A549 (cell line): Measurements from ENCODE around the gene NUAK1. TPM values are rescaled to one million over a fixed set of nuclear protein-coding genes. Genes with fewer than 3 reads are reported as not detected.
A peak's percentile ranks its signal among the peaks of the same experiment; 100 is the strongest.

Source experiments
- ATAC-seq, 2 experiments: fragments of 200-7000 bp in 1 of 2; fragments of >200 bp in 1 of 2; cut with Nextera tagmentation in 1 of 2; cut with Tn5 transposase in 1 of 2; 3 replicates each; pipeline versions ENCODE4 v1.8.0 to v1.9.1; 2018 to 2020; ENCODE audit warnings: mild to moderate bottlenecking in 1 of 2, moderate library complexity in 1 of 2
- CTCF ChIA-PET: fragments of 300-600 bp; sonication (Branson Sonifier 250); formaldehyde crosslinking; extraction: SDS; loops from one replicate; lab custom pipeline; 2021; ENCODE audit warnings: antibody characterized with exemption, inconsistent platforms; lab: Yijun Ruan, JAX
- POLR2A ChIA-PET: fragments of 350-600 bp; formaldehyde crosslinking; extraction: SDS; loops from one replicate; lab custom pipeline; 2021; ENCODE audit warnings: antibody characterized with exemption, inconsistent platforms; lab: Yijun Ruan, JAX
- DNase-seq, 2 experiments: peaks; one replicate each; pipeline versions ENCODE4 v3.0.0 to v3.0.0-alpha.2; 2011 to 2016; ENCODE audit warnings: low read depth in 1 of 2, low spot score in 1 of 2
- FAIRE-seq: peaks from 2 replicates; lab custom pipeline; 2011; peaks lifted over from hg19 to GRCh38; lab: Jason Lieb, UNC
- H3K27ac ChIP-seq, 2 experiments: fragments of >200 bp; sonication (Bioruptor Twin); formaldehyde crosslinking; 3 replicates each; pipeline ENCODE4 v1.5.1; 2016 to 2017
- H3K4me1 ChIP-seq: fragments of >200 bp; sonication (Bioruptor Twin); formaldehyde crosslinking; 3 replicates; pipeline ENCODE4 v1.6.1; 2016
- H3K4me2 ChIP-seq: fragments of >200 bp; sonication (Bioruptor Twin); formaldehyde crosslinking; 3 replicates; pipeline ENCODE4 v1.6.1; 2016
- H3K4me3 ChIP-seq: fragments of >200 bp; sonication (Bioruptor Twin); formaldehyde crosslinking; 3 replicates; pipeline ENCODE4 v1.5.1; 2016
- H3K9me3 ChIP-seq: fragments of >200 bp; sonication (Bioruptor Twin); formaldehyde crosslinking; 3 replicates; pipeline ENCODE4 v1.6.1; 2016
- BHLHE40 ChIP-seq: IDR thresholded peaks from 2 replicates; pipeline ENCODE4 v1.6.1; 2012; ENCODE audit warnings: low read depth, low read length, inconsistent platforms
- CBX2 ChIP-seq: fragments of 200-600 bp; sonication (generic); IDR thresholded peaks from 2 replicates; pipeline ENCODE4 v1.6.1; 2016; ENCODE audit warnings: low read depth, mild to moderate bottlenecking, borderline replicate concordance
- CEBPB ChIP-seq, 2 experiments: fragments of >200 bp in 1 of 2; sonication (Bioruptor Twin) in 1 of 2; formaldehyde crosslinking in 1 of 2; IDR thresholded peaks; 2 replicates each; pipeline ENCODE4 v1.6.1; 2012 to 2016
- CHD2 ChIP-seq: fragments of 150-350 bp; IDR thresholded peaks from 2 replicates; pipeline ENCODE4 v1.6.1; 2014; ENCODE audit warnings: low read length; ENCODE audit not compliant: partially characterized antibody
- EHF ChIP-seq: fragments of 250-450 bp; sonication (Bioruptor Pico); IDR thresholded peaks from 2 replicates; pipeline ENCODE4 v1.5.0; 2020; ENCODE audit warnings: mild to moderate bottlenecking
- EHMT2 ChIP-seq: fragments of 200-600 bp; sonication (generic); IDR thresholded peaks from 2 replicates; pipeline ENCODE4 v1.6.1; 2016; ENCODE audit warnings: antibody characterized with exemption, low read depth, mild to moderate bottlenecking, moderate library complexity
- EP300 ChIP-seq, 2 experiments: fragments of >200 bp; sonication (Bioruptor Twin); formaldehyde crosslinking; IDR thresholded peaks; 2 replicates in 1 of 2; 3 replicates in 1 of 2; pipeline ENCODE4 v1.6.1; 2016 to 2017
- FOSL2 ChIP-seq, 2 experiments: fragments of 450-650 bp in 1 of 2; fragments of >200 bp in 1 of 2; sonication (Bioruptor Twin) in 1 of 2; formaldehyde crosslinking; IDR thresholded peaks; 2 replicates each; pipeline versions ENCODE4 v1.5.0 to v1.6.1; 2016 to 2020; ENCODE audit warnings: mild to moderate bottlenecking in 1 of 2, moderate library complexity in 1 of 2
- GATA3 ChIP-seq: IDR thresholded peaks from 2 replicates; pipeline ENCODE4 v1.6.1; 2012; ENCODE audit warnings: borderline replicate concordance
- HDAC2 ChIP-seq: fragments of 200-600 bp; sonication (generic); IDR thresholded peaks from 2 replicates; pipeline ENCODE4 v1.6.1; 2016
- HEYL ChIP-seq: fragments of 250-450 bp; sonication (Bioruptor Pico); IDR thresholded peaks from 2 replicates; pipeline ENCODE4 v1.8.0; 2021; ENCODE audit warnings: mild to moderate bottlenecking, moderate library complexity
- HOXA7 ChIP-seq: fragments of 250-450 bp; sonication (Bioruptor Pico); IDR thresholded peaks from 2 replicates; pipeline ENCODE4 v1.5.0; 2020; ENCODE audit warnings: mild to moderate bottlenecking, moderate library complexity
- HOXB13 ChIP-seq: fragments of 250-450 bp; sonication (Bioruptor Pico); IDR thresholded peaks from 2 replicates; pipeline ENCODE4 v1.5.0; 2020; ENCODE audit warnings: low read depth, mild to moderate bottlenecking, moderate library complexity
- JUN ChIP-seq, 2 experiments: fragments of >200 bp; sonication (Bioruptor Twin); formaldehyde crosslinking; IDR thresholded peaks; 2 replicates in 1 of 2; 3 replicates in 1 of 2; pipeline ENCODE4 v1.6.1; 2016 to 2017
- JUNB ChIP-seq: fragments of >200 bp; sonication (Bioruptor Twin); formaldehyde crosslinking; IDR thresholded peaks from 2 replicates; pipeline ENCODE4 v1.6.1; 2016
- MAFK ChIP-seq: fragments of 450-650 bp; IDR thresholded peaks from 2 replicates; pipeline ENCODE4 v1.6.1; 2014; ENCODE audit not compliant: partially characterized antibody
- MAX ChIP-seq: IDR thresholded peaks from 2 replicates; pipeline ENCODE4 v1.6.1; 2012
- MYC ChIP-seq: IDR thresholded peaks from 2 replicates; pipeline ENCODE4 v1.6.1; 2012; ENCODE audit warnings: mild to moderate bottlenecking, inconsistent platforms, low read length, improper control_type of control experiment, borderline replicate concordance
- PHF8 ChIP-seq: fragments of 200-600 bp; sonication (generic); IDR thresholded peaks from 2 replicates; pipeline ENCODE4 v1.6.1; 2016; ENCODE audit warnings: low read depth, mild to moderate bottlenecking, antibody characterized with exemption, moderate library complexity, borderline replicate concordance
- RAD21 ChIP-seq, 2 experiments: fragments of >200 bp in 1 of 2; sonication (Bioruptor Twin) in 1 of 2; formaldehyde crosslinking in 1 of 2; IDR thresholded peaks in 1 of 2; conservative IDR thresholded peaks in 1 of 2; 2 replicates in 1 of 2; 3 replicates in 1 of 2; pipeline ENCODE4 v1.6.1; 2012 to 2018; ENCODE audit warnings: inconsistent platforms in 1 of 2
- RARB ChIP-seq: fragments of 250-450 bp; sonication (Bioruptor Pico); IDR thresholded peaks from 2 replicates; pipeline ENCODE4 v1.8.0; 2021; ENCODE audit warnings: mild to moderate bottlenecking, moderate library complexity
- REST ChIP-seq: fragments of 200-600 bp; sonication (generic); IDR thresholded peaks from 2 replicates; pipeline ENCODE4 v1.6.1; 2016; ENCODE audit warnings: antibody characterized with exemption, mild to moderate bottlenecking, moderate library complexity
- RNF2 ChIP-seq: fragments of 200-600 bp; sonication (generic); IDR thresholded peaks from 2 replicates; pipeline ENCODE4 v1.6.1; 2016; ENCODE audit warnings: low read depth, mild to moderate bottlenecking, antibody characterized with exemption, moderate library complexity, borderline replicate concordance
- SMC3 ChIP-seq: fragments of >200 bp; sonication (Bioruptor Twin); formaldehyde crosslinking; IDR thresholded peaks from 3 replicates; pipeline ENCODE4 v1.6.1; 2018; ENCODE audit warnings: inconsistent platforms
- ZFP36 ChIP-seq: fragments of 450-650 bp; IDR thresholded peaks from 2 replicates; pipeline ENCODE4 v1.6.1; 2014; ENCODE audit warnings: borderline replicate concordance; ENCODE audit not compliant: partially characterized antibody
- ZNF302 ChIP-seq: fragments of 250-450 bp; sonication (Bioruptor Pico); IDR thresholded peaks from 2 replicates; pipeline ENCODE4 v1.9.0; 2021; ENCODE audit warnings: inconsistent platforms, mild to moderate bottlenecking, moderate library complexity
- WGBS: methylation state at CpG from one replicate; pipeline ENCODE4 v1.1.6; 2017; ENCODE audit errors: missing lambda C conversion rate; 5-methylcytosine and 5-hydroxymethylcytosine counted together
- polyA plus RNA-seq, 4 experiments: library from polyadenylated mRNA; depleted of rRNA in 3 of 4; stranded (reverse); fragments of >200 nt; fragmentation: RNase III in 1 of 4; extraction: RNeasy Plus Mini Kit Qiagen cat#74134 plus additional on column Dnase treatment in 1 of 4; gene quantifications; 2 replicates in 3 of 4; 3 replicates in 1 of 4; pipeline ENCODE4 v1.2.3, GENCODE V29; 2011 to 2017
- TF ChIP-seq, protein P1 (sequence below): fragments of >200 bp; sonication (Bioruptor Twin); formaldehyde crosslinking; IDR thresholded peaks from 3 replicates; pipeline ENCODE4 v1.5.1; 2016

The NUAK1 gene
- polyA plus RNA-seq, 2 of the 4 experiments (the other 2 are of a cell fraction) = 20.8 to 22.3 TPM

DNA sequence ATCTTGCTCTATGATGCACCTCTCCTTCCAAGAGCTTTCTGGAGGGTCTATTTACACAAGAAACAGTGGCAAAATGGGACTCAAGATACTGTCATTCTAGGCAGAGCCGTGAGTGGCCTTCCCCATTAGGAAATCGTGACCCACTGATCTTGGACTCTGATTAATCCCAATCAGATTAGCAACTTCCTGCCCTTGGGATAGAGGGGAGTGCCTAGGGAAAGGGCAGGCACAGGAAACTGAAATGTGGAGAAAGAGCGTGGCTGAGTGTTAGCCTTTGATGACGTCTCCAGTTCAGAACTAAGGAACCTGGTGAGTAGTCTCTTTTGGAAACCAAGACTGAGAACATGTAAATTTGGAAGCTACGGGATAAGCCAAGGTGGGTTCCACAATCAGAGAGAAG lies 76.1 kb downstream of the NUAK1 start:
- TF ChIP-seq HOXA7 (CRISPR knock-in tag) (no peak), FOSL2 (IDR thresholded peaks at IDR 0.05) (no peak), FOSL2 (CRISPR knock-in tag; IDR thresholded peaks at IDR 0.05) (no peak), RNF2 (no peak), MAFK (no peak), CHD2 (no peak)
- TF ChIP-seq, protein P1, sequence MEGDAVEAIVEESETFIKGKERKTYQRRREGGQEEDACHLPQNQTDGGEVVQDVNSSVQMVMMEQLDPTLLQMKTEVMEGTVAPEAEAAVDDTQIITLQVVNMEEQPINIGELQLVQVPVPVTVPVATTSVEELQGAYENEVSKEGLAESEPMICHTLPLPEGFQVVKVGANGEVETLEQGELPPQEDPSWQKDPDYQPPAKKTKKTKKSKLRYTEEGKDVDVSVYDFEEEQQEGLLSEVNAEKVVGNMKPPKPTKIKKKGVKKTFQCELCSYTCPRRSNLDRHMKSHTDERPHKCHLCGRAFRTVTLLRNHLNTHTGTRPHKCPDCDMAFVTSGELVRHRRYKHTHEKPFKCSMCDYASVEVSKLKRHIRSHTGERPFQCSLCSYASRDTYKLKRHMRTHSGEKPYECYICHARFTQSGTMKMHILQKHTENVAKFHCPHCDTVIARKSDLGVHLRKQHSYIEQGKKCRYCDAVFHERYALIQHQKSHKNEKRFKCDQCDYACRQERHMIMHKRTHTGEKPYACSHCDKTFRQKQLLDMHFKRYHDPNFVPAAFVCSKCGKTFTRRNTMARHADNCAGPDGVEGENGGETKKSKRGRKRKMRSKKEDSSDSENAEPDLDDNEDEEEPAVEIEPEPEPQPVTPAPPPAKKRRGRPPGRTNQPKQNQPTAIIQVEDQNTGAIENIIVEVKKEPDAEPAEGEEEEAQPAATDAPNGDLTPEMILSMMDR = no peak
- H3K4me3 ChIP-seq = no peak overlapping the region
- H3K4me1 ChIP-seq = peaks cover 4% of the 10 kb centered on the region; the same call in 1 of the 3 replicates
- POLR2A ChIA-PET = no interaction called here
- no peak overlapping the region for H3K4me2 ChIP-seq
- ATAC-seq = no peak
- no peaks in the 10 kb centered on the region for H3K9me3 ChIP-seq
- no peak for FAIRE-seq
- 87% methylated on average over 5 of the region's 5 CpGs for WGBS
- no peak overlapping the region for H3K27ac ChIP-seq
- DNase-seq = no peak
- CTCF ChIA-PET = no interaction called here

- peak; percentile 49 to 59; a peak in 4 of 6 replicates for ATAC-seq
- H3K4me2 ChIP-seq = no peak overlapping the region
- H3K4me3 ChIP-seq = no peak overlapping the region
- 83% methylated on average over 4 of the region's 4 CpGs for WGBS
- no peak overlapping the region for H3K27ac ChIP-seq
- FAIRE-seq = no peak
- peaks cover 4% of the 10 kb centered on the region; the same call in 1 of the 3 replicates for H3K4me1 ChIP-seq
- peaks cover 7% of the 10 kb centered on the region; the same call in 1 of the 3 replicates for H3K9me3 ChIP-seq
- POLR2A ChIA-PET = no interaction called here
- no peak for DNase-seq
- TF ChIP-seq ZNF302 (CRISPR knock-in tag) (no peak), CBX2 (no peak), RAD21 (conservative IDR thresholded peaks at IDR 0.05 in 1 of 2, IDR thresholded peaks at IDR 0.05 in 1 of 2) (no peak), RNF2 (no peak), EHF (CRISPR knock-in tag) (no peak), EP300 (IDR thresholded peaks at IDR 0.05) (no peak), RARB (CRISPR knock-in tag) (no peak), HDAC2 (no peak), JUNB (no peak), SMC3 (no peak), PHF8 (no peak)
- CTCF ChIA-PET = interaction anchor here (0.7 to 1.4 kb wide), 3 partner anchors 78 to 783 kb away, joined by 3 to 4 read pairs (median 3); no protein-coding TSS in a partner anchor
Measured at GRCh38 chr12:106058256-106059182, 80.2 kb downstream of the NUAK1 start.

DNA sequence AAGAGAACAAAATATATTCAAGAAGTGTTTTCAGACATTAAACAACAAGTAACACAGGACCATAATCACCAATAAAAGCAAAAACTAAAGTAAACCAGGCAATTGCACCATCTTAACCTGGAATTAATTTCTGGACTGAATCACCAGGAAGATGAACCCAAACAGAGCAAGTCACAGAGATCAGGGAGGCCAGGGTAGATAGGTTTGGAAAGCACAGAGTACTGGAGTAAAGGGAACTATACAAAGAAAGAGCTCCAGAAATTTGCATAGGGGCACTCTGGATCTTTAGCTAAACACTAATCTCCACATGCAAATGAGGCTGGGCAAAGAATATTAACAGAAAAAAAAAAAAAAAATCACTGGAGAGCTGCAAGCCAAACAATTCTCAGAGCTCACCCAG lies 84.7 kb downstream of the NUAK1 start:
- H3K4me3 ChIP-seq = no peak overlapping the region
- ChIA-PET CTCF (interaction anchor here (0.6 to 1.1 kb wide), 3 partner anchors 82 to 616 kb away, joined by 3 read pairs; no protein-coding TSS in a partner anchor), POLR2A (no interaction called here)
- no peak for ATAC-seq
- no peak overlapping the region for H3K4me2 ChIP-seq
- H3K4me1 ChIP-seq = no peaks in the 10 kb centered on the region
- DNase-seq = no peak
- no peak overlapping the region for H3K27ac ChIP-seq
- no peak for FAIRE-seq
- peaks cover 7% of the 10 kb centered on the region; the same call in 1 of the 3 replicates for H3K9me3 ChIP-seq
- no peak for TF ChIP-seq BHLHE40
- no peak for TF ChIP-seq CHD2
- no peak for TF ChIP-seq HOXB13 (CRISPR knock-in tag)
- TF ChIP-seq FOSL2 (IDR thresholded peaks at IDR 0.05) = no peak
- no peak for TF ChIP-seq FOSL2 (CRISPR knock-in tag; IDR thresholded peaks at IDR 0.05)
- no peak for TF ChIP-seq ZFP36
- no peak for TF ChIP-seq MYC
- no peak for TF ChIP-seq GATA3
- TF ChIP-seq HEYL = no peak
- TF ChIP-seq CEBPB (IDR thresholded peaks at IDR 0.05) = no peak
- TF ChIP-seq ZNF302 (CRISPR knock-in tag) = no peak
- no peak for TF ChIP-seq REST
- no peak for TF ChIP-seq RNF2
- TF ChIP-seq MAX = no peak
- TF ChIP-seq EHMT2 = no peak
- TF ChIP-seq JUN (IDR thresholded peaks at IDR 0.05) = no peak
